OCI-LY7 (cell line): ENCODE results near the gene DIAPH1. TPM values are rescaled to one million over a fixed set of nuclear protein-coding genes. Genes with fewer than 3 reads are reported as not detected.

ENCODE experiments used
- BruUV-seq: library from RNA; stranded (reverse); fragments of 400-500 nt; replicated peaks from 2 replicates; lab custom pipeline; 2021; lab: Mats Ljungman, UMichigan
- CTCF ChIA-PET: fragments of 300-600 bp; sonication (Branson Sonifier 250); formaldehyde crosslinking; loops from one replicate; lab custom pipeline; 2022; ENCODE audit warnings: antibody characterized with exemption; ENCODE audit not compliant: unreplicated experiment; lab: Charles Lee
- POLR2A ChIA-PET: fragments of 300-600 bp; sonication (Branson Sonifier 250); formaldehyde crosslinking; loops from one replicate; lab custom pipeline; 2022; ENCODE audit warnings: antibody characterized with exemption; lab: Charles Lee
- DNase-seq: peaks from one replicate; pipeline ENCODE4 v3.0.0-alpha.2; 2015; ENCODE audit warnings: low spot score
- H2AFZ ChIP-seq: fragments of 200-600 bp; sonication (generic), shearing (Covaris generic); 2 replicates; pipeline ENCODE4 v1.6.1; 2014; ENCODE audit warnings: mild to moderate bottlenecking, antibody characterized with exemption, low read length, moderate library complexity
- H3K27ac ChIP-seq: fragments of 200-600 bp; sonication (generic); 2 replicates; pipeline ENCODE4 v1.5.1; 2014; ENCODE audit warnings: mixed run types, low read depth, mild to moderate bottlenecking, moderate library complexity, low read length, inconsistent platforms; ENCODE audit not compliant: poor library complexity, severe bottlenecking
- H3K36me3 ChIP-seq: fragments of 200-600 bp; sonication (generic); 2 replicates; pipeline ENCODE4 v1.6.1; 2014; ENCODE audit warnings: mild to moderate bottlenecking, antibody characterized with exemption, low read length, moderate library complexity, mixed read lengths; ENCODE audit not compliant: insufficient read depth
- H3K4me1 ChIP-seq: fragments of 200-600 bp; sonication (generic); 2 replicates; pipeline ENCODE4 v1.5.1; 2014; ENCODE audit warnings: mild to moderate bottlenecking, low read length; ENCODE audit not compliant: insufficient read depth, poor library complexity, severe bottlenecking
- H3K4me2 ChIP-seq: fragments of 200-600 bp; sonication (generic); 2 replicates; pipeline ENCODE4 v1.6.1; 2014; ENCODE audit warnings: mild to moderate bottlenecking, low read length
- H3K4me3 ChIP-seq: fragments of 200-600 bp; sonication (generic); 2 replicates; pipeline ENCODE4 v1.5.1; 2014; ENCODE audit warnings: mild to moderate bottlenecking, low read depth, low read length; ENCODE audit not compliant: poor library complexity, severe bottlenecking
- H3K79me2 ChIP-seq: fragments of 200-600 bp; sonication (generic); 2 replicates; pipeline ENCODE4 v1.6.1; 2016; ENCODE audit warnings: low read depth, mild to moderate bottlenecking, low read length, moderate library complexity, mixed read lengths; ENCODE audit not compliant: insufficient read depth
- H3K9me2 ChIP-seq: fragments of 200-600 bp; sonication (generic); 2 replicates; pipeline ENCODE4 v1.6.1; 2016; ENCODE audit warnings: mild to moderate bottlenecking, low read length, mixed read lengths; ENCODE audit not compliant: insufficient read depth
- H3K9me3 ChIP-seq: fragments of 200-600 bp; sonication (generic); 2 replicates; pipeline ENCODE4 v1.6.1; 2014; ENCODE audit warnings: mild to moderate bottlenecking, mixed run types, low read length, mixed read lengths
- H4K20me1 ChIP-seq: fragments of 200-600 bp; sonication (generic); 2 replicates; pipeline ENCODE4 v1.6.1; 2014; ENCODE audit warnings: mild to moderate bottlenecking, antibody characterized with exemption, low read length, moderate library complexity, mixed read lengths; ENCODE audit not compliant: insufficient read depth
- CTCF ChIP-seq: fragments of 200-600 bp; sonication (generic); conservative IDR thresholded peaks from 2 replicates; pipeline ENCODE4 v1.5.1; 2014; ENCODE audit warnings: mild to moderate bottlenecking, antibody characterized with exemption, low read length, moderate library complexity, mixed read lengths
- EZH2phosphoT487 ChIP-seq: fragments of 200-600 bp; sonication (generic); IDR thresholded peaks from 2 replicates; pipeline ENCODE4 v1.6.1; 2018; ENCODE audit warnings: low read depth, borderline replicate concordance, mild to moderate bottlenecking, mixed run types, antibody characterized with exemption, low read length, moderate library complexity, mixed read lengths
- intact Hi-C: fragments of 100-400 bp; cut with micrococcal nuclease; formaldehyde crosslinking; loops from one replicate; pipeline ENCODE4 v1.10.0; 2022; ENCODE audit not compliant: unreplicated experiment
- total RNA-seq, 2 experiments: library from RNA; depleted of rRNA in 1 of 2; stranded (reverse); fragments of >200 nt in 1 of 2; shearing (Covaris generic) in 1 of 2; gene quantifications; 2 replicates each; pipeline ENCODE4 v1.2.3, GENCODE V29; 2014 to 2022

The DIAPH1 gene
- total RNA-seq, 2 experiments from 2014 or later, result 78.8 to 174 TPM

- H3K79me2 ChIP-seq, result peaks cover 57% of the 10 kb centered on the region
- no peak overlapping the region for H3K27ac ChIP-seq
- no peak overlapping the region for H2AFZ ChIP-seq
- TF ChIP-seq EZH2phosphoT487, result no peak
- TF ChIP-seq CTCF, result no peak
- ChIA-PET POLR2A (interaction anchor here (0.7 to 2.1 kb wide), 6 partner anchors 9 to 72 kb away, joined by 3 to 14 read pairs (median 4); no protein-coding TSS in a partner anchor), CTCF (no interaction called here)
- peaks cover 23% of the 10 kb centered on the region for H3K4me1 ChIP-seq
- H4K20me1 ChIP-seq, result no peaks in the 10 kb centered on the region
- no peak overlapping the region for H3K4me3 ChIP-seq
- H3K9me2 ChIP-seq, result no peaks in the 10 kb centered on the region
- H3K36me3 ChIP-seq, result peaks cover 26% of the 10 kb centered on the region
- H3K9me3 ChIP-seq, result no peaks in the 10 kb centered on the region
- intact Hi-C loops, result no loop called here
- no TSS peak for BruUV-seq
- peak; percentile 17 for DNase-seq
- H3K4me2 ChIP-seq, result no peak overlapping the region
Observed at GRCh38 chr5:141597394-141597793, 21.4 kb downstream of the DIAPH1 start.

- no TSS peak for BruUV-seq
- Histone ChIP-seq H3K27ac (no peak overlapping the region), H3K4me2 (no peak overlapping the region), H4K20me1 (no peaks in the 10 kb centered on the region), H3K4me1 (peaks cover 27% of the 10 kb centered on the region), H3K4me3 (no peak overlapping the region), H3K9me3 (no peaks in the 10 kb centered on the region), H2AFZ (no peak overlapping the region), H3K79me2 (peaks cover 52% of the 10 kb centered on the region), H3K36me3 (peaks cover 26% of the 10 kb centered on the region), H3K9me2 (no peaks in the 10 kb centered on the region)
- CTCF ChIA-PET, result no interaction called here
- POLR2A ChIA-PET, result interaction anchor here (0.7 to 2.1 kb wide), 5 partner anchors 10 to 72 kb away, joined by 3 to 14 read pairs (median 4); no protein-coding TSS in a partner anchor
- DNase-seq, result no peak
- intact Hi-C loops, result no loop called here
- TF ChIP-seq EZH2phosphoT487, result no peak
- no peak for TF ChIP-seq CTCF
Observed at GRCh38 chr5:141596867-141597266, 21.9 kb downstream of the DIAPH1 start.

GRCh38 chr5:141590127-141590526 lies 28.7 kb downstream of the DIAPH1 start:
- ChIA-PET CTCF (no interaction called here), POLR2A (interaction anchor here (0.6 to 0.9 kb wide), 3 partner anchors 22 to 74 kb away, joined by 3 read pairs; no protein-coding TSS in a partner anchor)
- Histone ChIP-seq H3K4me1 (peaks cover 22% of the 10 kb centered on the region), H3K4me3 (no peak overlapping the region), H3K27ac (no peak overlapping the region), H3K4me2 (no peak overlapping the region), H3K79me2 (peaks cover 20% of the 10 kb centered on the region; the same call in 1 of the 2 replicates), H3K9me3 (no peaks in the 10 kb centered on the region), H3K9me2 (no peaks in the 10 kb centered on the region), H3K36me3 (peaks cover 55% of the 10 kb centered on the region), H2AFZ (no peak overlapping the region), H4K20me1 (no peaks in the 10 kb centered on the region)
- intact Hi-C loops, result loop anchor here (5.0 kb wide), 1 partner anchor 102 kb away; no protein-coding TSS in a partner anchor
- no peak for DNase-seq
- TF ChIP-seq CTCF, result no peak
- TF ChIP-seq EZH2phosphoT487, result no peak
- TSS peak; percentile 14 for BruUV-seq
